Measurements from ENCODE around the gene ADSS2.
"Not testable (repeated sequence)": the region's sequence is repeated elsewhere in the genome, so short reads cannot be mapped to it uniquely, and the experiment has no call there.

Gene ADSS2

GRCh38 chr1:244374484-244374883 is 77.2 kb downstream of the ADSS2 start:
- H3K4me1 Mint-ChIP-seq, H3K36me3 Mint-ChIP-seq, H3K9me3 Mint-ChIP-seq, CTCF ChIA-PET, H3K27ac Mint-ChIP-seq, H3K4me3 Mint-ChIP-seq, DNase-seq, H3K27me3 Mint-ChIP-seq: not testable (repeated sequence)

GRCh38 chr1:244371242-244372141 is 80.2 kb downstream of the ADSS2 start:
- no peaks in the 10 kb centered on the region for H3K4me1 Mint-ChIP-seq
- H3K4me3 Mint-ChIP-seq = no peak overlapping the region
- peaks cover 4% of the 10 kb centered on the region for H3K27me3 Mint-ChIP-seq
- CTCF ChIA-PET = no interaction called here
- no peaks in the 10 kb centered on the region for H3K36me3 Mint-ChIP-seq
- no peak for DNase-seq
- no peak overlapping the region for H3K27ac Mint-ChIP-seq
- no peaks in the 10 kb centered on the region for H3K9me3 Mint-ChIP-seq

- no peak overlapping the region for H3K4me3 Mint-ChIP-seq
- H3K27ac Mint-ChIP-seq = no peak overlapping the region
- peaks cover 4% of the 10 kb centered on the region for H3K27me3 Mint-ChIP-seq
- DNase-seq = no peak
- no peaks in the 10 kb centered on the region for H3K36me3 Mint-ChIP-seq
- no peaks in the 10 kb centered on the region for H3K4me1 Mint-ChIP-seq
- CTCF ChIA-PET = no interaction called here
- peaks cover 2% of the 10 kb centered on the region for H3K9me3 Mint-ChIP-seq
Observed at GRCh38 chr1:244370060-244370637, 81.6 kb downstream of the ADSS2 start.

GRCh38 chr1:244369256-244370057 is 82.3 kb downstream of the ADSS2 start:
- CTCF ChIA-PET = no interaction called here
- Mint-ChIP-seq H3K4me1 (no peaks in the 10 kb centered on the region), H3K9me3 (peaks cover 8% of the 10 kb centered on the region), H3K36me3 (no peaks in the 10 kb centered on the region), H3K27me3 (peaks cover 4% of the 10 kb centered on the region), H3K27ac (no peak overlapping the region), H3K4me3 (no peak overlapping the region)
- no peak for DNase-seq

DNA sequence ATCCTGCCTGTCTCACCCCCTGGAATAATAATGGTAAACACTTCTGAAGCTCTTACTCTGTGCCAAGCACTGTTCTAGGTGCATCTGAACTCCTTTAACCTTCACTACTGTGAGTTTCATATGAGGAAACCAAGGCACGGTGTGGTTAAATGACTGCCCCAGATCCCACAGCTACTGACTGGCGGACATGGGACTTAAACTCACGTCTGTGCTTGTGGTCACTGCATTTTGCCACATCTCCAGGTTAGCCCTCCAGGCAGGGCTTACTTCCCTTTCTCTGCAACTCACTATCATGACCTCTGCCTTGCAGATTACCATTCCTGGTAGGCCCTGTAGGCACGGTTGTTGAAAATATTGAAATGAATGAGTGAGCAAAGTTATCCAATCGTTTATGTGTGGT is 83.4 kb downstream of the ADSS2 start:
- Mint-ChIP-seq H3K36me3 (no peaks in the 10 kb centered on the region), H3K4me3 (no peak overlapping the region), H3K4me1 (no peaks in the 10 kb centered on the region), H3K27me3 (peaks cover 4% of the 10 kb centered on the region), H3K9me3 (peaks cover 9% of the 10 kb centered on the region), H3K27ac (no peak overlapping the region)
- CTCF ChIA-PET = no interaction called here
- DNase-seq = no peak

DNA sequence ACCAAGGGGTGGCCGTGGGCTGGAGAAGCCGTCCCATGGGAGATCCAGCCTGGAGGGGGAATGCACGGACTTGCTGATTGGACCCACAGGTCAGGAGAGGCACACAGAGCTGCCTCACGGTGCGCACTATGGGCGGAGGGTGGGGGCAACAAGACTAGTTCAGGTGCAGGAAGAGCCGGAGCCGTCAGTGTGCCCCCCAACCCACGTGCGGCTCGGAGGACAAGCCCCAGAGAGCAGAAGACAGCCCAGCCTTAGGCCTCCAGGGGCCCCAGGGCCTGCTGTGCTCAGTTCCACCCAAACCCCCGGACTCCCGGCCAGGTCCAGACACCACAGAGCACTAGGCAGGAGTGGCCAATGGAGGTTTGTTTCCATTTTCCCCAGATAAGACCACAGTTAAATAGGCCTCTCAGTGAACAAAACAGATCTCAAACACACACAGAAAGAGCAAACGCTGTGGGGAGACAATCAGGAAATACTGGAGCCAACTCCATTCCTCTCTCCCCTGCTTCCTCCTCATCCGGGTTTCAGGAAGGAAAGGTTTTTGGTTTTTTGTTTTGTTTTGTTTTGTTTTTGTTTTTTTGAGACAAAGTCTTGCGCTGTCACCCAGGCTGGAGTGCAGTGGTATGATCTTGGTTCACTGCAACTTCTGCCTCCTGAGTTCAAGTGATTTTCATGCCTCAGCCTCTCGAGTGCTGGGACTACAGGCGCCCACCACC is 84.2 kb downstream of the ADSS2 start:
- Mint-ChIP-seq H3K27ac (no peak overlapping the region), H3K4me1 (no peaks in the 10 kb centered on the region), H3K27me3 (peaks cover 4% of the 10 kb centered on the region), H3K9me3 (peaks cover 9% of the 10 kb centered on the region), H3K36me3 (no peaks in the 10 kb centered on the region), H3K4me3 (no peak overlapping the region)
- DNase-seq = no peak
- CTCF ChIA-PET = no interaction called here

- no peak overlapping the region for H3K4me3 Mint-ChIP-seq
Observed at GRCh38 chr1:244365809-244366208, 85.9 kb downstream of the ADSS2 start.

GRCh38 chr1:244365262-244365661 is 86.4 kb downstream of the ADSS2 start:
- H3K27ac Mint-ChIP-seq, CTCF ChIA-PET, DNase-seq, H3K27me3 Mint-ChIP-seq, H3K4me1 Mint-ChIP-seq, H3K4me3 Mint-ChIP-seq, H3K36me3 Mint-ChIP-seq, H3K9me3 Mint-ChIP-seq: not testable (repeated sequence)

More at GRCh38 chr1:244365809-244366208, 85.9 kb downstream of the ADSS2 start:
- CTCF ChIA-PET = no interaction called here
- Mint-ChIP-seq H3K27ac (no peak overlapping the region), H3K4me1 (no peaks in the 10 kb centered on the region), H3K27me3 (no peaks in the 10 kb centered on the region), H3K9me3 (peaks cover 9% of the 10 kb centered on the region), H3K36me3 (no peaks in the 10 kb centered on the region)
- DNase-seq = no peak

DNA sequence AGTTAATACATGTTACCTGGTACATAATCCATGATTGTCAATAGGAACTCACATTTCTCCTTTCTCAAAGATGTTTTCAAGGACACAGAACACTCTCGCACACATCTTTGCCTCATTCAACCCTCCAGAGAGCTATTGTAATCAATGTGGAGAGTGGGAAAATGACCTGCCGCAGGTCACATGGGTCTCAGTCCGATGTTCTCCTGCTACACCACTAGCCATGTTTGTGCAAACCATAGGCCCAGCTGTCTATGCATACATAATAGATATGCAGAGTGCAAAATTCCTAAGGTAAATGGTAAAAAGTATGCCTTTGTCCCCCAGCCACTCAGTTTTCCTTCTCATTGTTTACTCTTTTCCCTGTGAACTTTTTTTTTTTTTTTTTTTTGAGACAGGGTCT is 89.2 kb downstream of the ADSS2 start:
- Mint-ChIP-seq H3K27me3 (no peaks in the 10 kb centered on the region), H3K9me3 (peaks cover 9% of the 10 kb centered on the region), H3K4me3 (no peak overlapping the region), H3K4me1 (no peaks in the 10 kb centered on the region), H3K27ac (no peak overlapping the region), H3K36me3 (no peaks in the 10 kb centered on the region)
- CTCF ChIA-PET = no interaction called here
- DNase-seq = no peak

DNA sequence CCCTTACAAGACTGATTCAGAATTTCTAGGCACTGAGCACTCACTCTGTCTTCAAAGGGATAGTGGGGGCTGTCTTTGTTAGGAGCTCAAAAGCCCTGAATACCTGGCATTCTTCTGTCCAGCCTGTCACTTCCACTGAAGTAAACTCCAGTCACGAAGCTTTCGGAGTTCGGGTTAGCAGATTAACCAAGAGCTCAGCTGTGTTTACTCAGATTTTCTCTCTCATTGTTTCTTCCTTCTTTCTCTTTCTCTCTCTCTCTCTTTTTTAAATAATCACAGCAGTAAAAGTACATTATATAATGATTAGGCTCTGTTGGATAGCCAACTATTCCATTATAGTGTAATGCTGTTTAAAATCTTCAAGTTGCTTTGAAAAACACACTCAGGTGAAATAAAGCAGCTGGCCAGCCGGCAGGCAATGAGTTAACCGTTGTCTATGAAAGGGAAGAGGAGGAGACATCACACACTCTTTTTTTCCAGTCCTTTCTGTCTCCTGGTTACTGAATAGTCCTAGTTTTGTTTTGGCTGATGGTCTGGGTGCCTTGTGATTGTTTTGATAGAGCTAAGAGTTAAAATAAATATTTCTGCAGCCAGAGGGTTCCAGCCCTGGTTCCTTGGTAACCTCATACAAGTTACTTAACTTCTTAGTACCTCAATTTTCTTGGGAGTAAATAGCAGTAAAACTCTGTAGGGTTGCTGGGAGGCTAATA is 89.8 kb downstream of the ADSS2 start:
- CTCF ChIA-PET = interaction anchor here (1.1 kb wide), 1 partner anchor 22 kb away, joined by 3 read pairs; no protein-coding TSS in a partner anchor
- H3K9me3 Mint-ChIP-seq = peaks cover 9% of the 10 kb centered on the region
- H3K36me3 Mint-ChIP-seq = no peaks in the 10 kb centered on the region
- H3K27ac Mint-ChIP-seq = no peak overlapping the region
- no peak overlapping the region for H3K4me3 Mint-ChIP-seq
- H3K27me3 Mint-ChIP-seq = no peaks in the 10 kb centered on the region
- DNase-seq = no peak
- H3K4me1 Mint-ChIP-seq = no peaks in the 10 kb centered on the region
